Measurements from ENCODE around the gene TEKT5.

DNA sequence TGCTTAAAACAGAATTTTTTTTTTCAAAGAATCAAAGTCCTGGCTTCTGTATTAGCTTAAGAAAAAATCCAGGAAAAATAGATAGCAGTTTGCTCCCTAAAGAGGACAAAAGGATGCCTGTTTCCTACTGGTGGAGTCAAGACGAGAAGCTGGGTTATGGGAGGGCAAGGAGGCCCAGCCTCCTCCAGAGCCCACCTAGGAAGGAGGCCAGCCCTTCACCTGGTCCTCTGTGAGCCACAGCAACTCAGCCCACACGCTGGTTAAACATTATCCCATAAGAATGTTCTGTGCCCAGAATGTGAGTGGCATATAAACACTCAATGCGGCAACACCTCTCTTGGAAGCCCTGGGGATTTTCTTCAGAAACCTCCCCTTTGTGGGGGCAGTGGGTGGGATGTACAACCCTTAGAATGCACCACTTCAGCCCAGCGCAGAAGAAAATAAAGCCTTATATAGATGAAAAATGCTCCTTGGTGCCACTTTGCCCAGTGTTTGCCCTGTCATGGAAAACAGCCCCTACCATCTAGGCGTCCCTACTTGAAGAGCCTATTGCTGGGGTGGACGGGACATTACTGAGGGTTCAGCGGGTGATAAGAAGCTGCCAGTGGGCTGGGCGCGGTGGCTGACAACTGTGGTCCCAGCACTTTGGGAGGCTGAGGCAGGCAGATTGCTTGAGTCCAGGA, 48.0 kb downstream of the TEKT5 start:
- TF ChIP-seq, protein P1, sequence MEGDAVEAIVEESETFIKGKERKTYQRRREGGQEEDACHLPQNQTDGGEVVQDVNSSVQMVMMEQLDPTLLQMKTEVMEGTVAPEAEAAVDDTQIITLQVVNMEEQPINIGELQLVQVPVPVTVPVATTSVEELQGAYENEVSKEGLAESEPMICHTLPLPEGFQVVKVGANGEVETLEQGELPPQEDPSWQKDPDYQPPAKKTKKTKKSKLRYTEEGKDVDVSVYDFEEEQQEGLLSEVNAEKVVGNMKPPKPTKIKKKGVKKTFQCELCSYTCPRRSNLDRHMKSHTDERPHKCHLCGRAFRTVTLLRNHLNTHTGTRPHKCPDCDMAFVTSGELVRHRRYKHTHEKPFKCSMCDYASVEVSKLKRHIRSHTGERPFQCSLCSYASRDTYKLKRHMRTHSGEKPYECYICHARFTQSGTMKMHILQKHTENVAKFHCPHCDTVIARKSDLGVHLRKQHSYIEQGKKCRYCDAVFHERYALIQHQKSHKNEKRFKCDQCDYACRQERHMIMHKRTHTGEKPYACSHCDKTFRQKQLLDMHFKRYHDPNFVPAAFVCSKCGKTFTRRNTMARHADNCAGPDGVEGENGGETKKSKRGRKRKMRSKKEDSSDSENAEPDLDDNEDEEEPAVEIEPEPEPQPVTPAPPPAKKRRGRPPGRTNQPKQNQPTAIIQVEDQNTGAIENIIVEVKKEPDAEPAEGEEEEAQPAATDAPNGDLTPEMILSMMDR (IDR thresholded peaks at IDR 0.05), result no peak
- TF ChIP-seq POLR2A (IDR thresholded peaks at IDR 0.05), result no peak

Measured in uterus (tissue), 2 donors.